ENCODE measurements around the gene HS6ST3.
"Not testable (repeated sequence)": the region's sequence is repeated elsewhere in the genome, so short reads cannot be mapped to it uniquely, and the experiment has no call there.

The HS6ST3 gene

GRCh38 chr13:96444676-96445075, 354.8 kb downstream of the HS6ST3 start:
- no peak for DNase-seq (ENCODE audit: low spot score)

- DNase-seq (ENCODE audit: low spot score), result no peak
Observed at GRCh38 chr13:96449920-96450319, 360.0 kb downstream of the HS6ST3 start.

GRCh38 chr13:96450326-96451020, 360.6 kb downstream of the HS6ST3 start:
- DNase-seq (ENCODE audit: low spot score), result no peak

- no peak for DNase-seq (ENCODE audit: low spot score)
Observed at GRCh38 chr13:96454466-96454865, 364.6 kb downstream of the HS6ST3 start.

GRCh38 chr13:96460609-96461008, 370.7 kb downstream of the HS6ST3 start:
- no peak for DNase-seq (ENCODE audit: low spot score)

GRCh38 chr13:96473526-96474180, 383.7 kb downstream of the HS6ST3 start:
- DNase-seq (ENCODE audit: low spot score), result no peak

- DNase-seq (ENCODE audit: low spot score), result no peak
Observed at GRCh38 chr13:96474181-96474557, 384.3 kb downstream of the HS6ST3 start.

GRCh38 chr13:96475103-96475502, 385.2 kb downstream of the HS6ST3 start:
- no peak for DNase-seq (ENCODE audit: low spot score)

GRCh38 chr13:96481482-96481881, 391.6 kb downstream of the HS6ST3 start:
- DNase-seq (ENCODE audit: low spot score), result no peak

- no peak for DNase-seq (ENCODE audit: low spot score)
Observed at GRCh38 chr13:96490496-96490989, 400.6 kb downstream of the HS6ST3 start.

GRCh38 chr13:96491103-96491502, 401.2 kb downstream of the HS6ST3 start:
- DNase-seq (ENCODE audit: low spot score), result no peak

GRCh38 chr13:96492766-96493165, 402.9 kb downstream of the HS6ST3 start:
- no peak for DNase-seq (ENCODE audit: low spot score)

- no peak for DNase-seq (ENCODE audit: low spot score)
Observed at GRCh38 chr13:96499656-96500055, 409.7 kb downstream of the HS6ST3 start.

- no peak for DNase-seq (ENCODE audit: low spot score)
Observed at GRCh38 chr13:96500953-96501352, 411.0 kb downstream of the HS6ST3 start.

GRCh38 chr13:96503481-96503880, 413.6 kb downstream of the HS6ST3 start:
- DNase-seq (ENCODE audit: low spot score), result no peak

- DNase-seq (ENCODE audit: low spot score), result no peak
Observed at GRCh38 chr13:96511587-96511986, 421.7 kb downstream of the HS6ST3 start.

- no peak for DNase-seq (ENCODE audit: low spot score)
Observed at GRCh38 chr13:96519380-96519779, 429.5 kb downstream of the HS6ST3 start.

- not testable (repeated sequence) for DNase-seq (ENCODE audit: low spot score)
Observed at GRCh38 chr13:96524398-96525020, 434.6 kb downstream of the HS6ST3 start.

- peak; percentile 18 for DNase-seq (ENCODE audit: low spot score)
Observed at GRCh38 chr13:96525715-96526114, 435.8 kb downstream of the HS6ST3 start.

- no peak for DNase-seq (ENCODE audit: low spot score)
Observed at GRCh38 chr13:96527497-96527896, 437.6 kb downstream of the HS6ST3 start.

- no peak for DNase-seq (ENCODE audit: low spot score)
Observed at GRCh38 chr13:96532804-96533203, 442.9 kb downstream of the HS6ST3 start.

GRCh38 chr13:96533408-96533807, 443.5 kb downstream of the HS6ST3 start:
- no peak for DNase-seq (ENCODE audit: low spot score)

GRCh38 chr13:96539791-96540190, 449.9 kb downstream of the HS6ST3 start:
- no peak for DNase-seq (ENCODE audit: low spot score)

Measured in SW480 (cell line).